ENCODE data around the gene FAM25A.
"Not testable (repeated sequence)": the region's sequence is repeated elsewhere in the genome, so short reads cannot be mapped to it uniquely, and the experiment has no call there.

DNA sequence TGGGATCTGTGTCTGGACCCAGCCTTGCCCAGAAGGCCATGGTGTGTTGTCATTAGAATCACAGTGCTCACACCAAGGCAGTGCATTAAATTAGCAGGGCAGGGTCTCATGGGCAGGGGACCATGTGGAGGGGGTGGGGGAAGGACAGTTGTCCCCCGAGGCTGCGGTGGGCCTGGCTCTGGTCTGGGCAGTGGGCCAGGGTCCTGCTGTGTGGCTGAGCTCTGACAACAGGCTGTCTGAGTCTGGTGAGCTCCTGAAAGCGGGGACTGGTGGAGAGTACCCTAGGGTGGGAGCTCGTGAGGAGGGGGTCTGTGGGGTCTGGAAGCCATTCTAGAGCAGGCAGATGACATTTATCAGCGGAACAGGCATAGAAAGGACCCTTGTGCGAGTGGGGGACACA, 2.0 kb upstream of the FAM25A start:
- not testable (repeated sequence) for TF ChIP-seq CTCF (IDR thresholded peaks at IDR 0.05; ENCODE audit: low read length); EZH2 (optimal IDR thresholded peaks at IDR 0.05; ENCODE audit: low read depth, low read length)
